Heart left ventricle (tissue), 16 donors: Measurements from ENCODE around the gene COL4A6. TPM values are rescaled to one million over a fixed set of nuclear protein-coding genes. Genes with fewer than 3 reads are reported as not detected.

ENCODE experiments used
- ATAC-seq, 4 donors: fragments of 200-7000 bp; cut with Tn5 transposase; one replicate each; pipeline ENCODE4 v1.9.1; 2020 to 2022; ENCODE audit warnings: moderate library complexity in 4 of 4, mild to moderate bottlenecking in 3 of 4, moderate number of reproducible peaks in 1 of 4
- DNase-seq, 5 donors: peaks; one replicate each; pipeline ENCODE4 v3.0.0-alpha.2; 2020
- H3K27ac ChIP-seq, 12 donors: fragments of 200-600 bp; sonication (generic) in 4 of 12; one replicate each; pipeline versions ENCODE4 v1.5.0 to v1.8.0; 2016 to 2022; ENCODE audit warnings: mild to moderate bottlenecking in 2 of 12
- H3K27me3 ChIP-seq, 9 donors: fragments of 200-600 bp; sonication (generic) in 2 of 9; one replicate each; pipeline versions ENCODE4 v1.5.1 to v1.8.0; 2016 to 2022; ENCODE audit warnings: mild to moderate bottlenecking in 3 of 9
- H3K36me3 ChIP-seq, 9 donors: fragments of 200-600 bp; sonication (generic) in 2 of 9; one replicate each; pipeline versions ENCODE4 v1.5.0 to v1.8.0; 2018 to 2022; ENCODE audit warnings: mild to moderate bottlenecking in 2 of 9
- H3K4me1 ChIP-seq, 12 donors: fragments of 200-600 bp; sonication (generic) in 4 of 12; one replicate each; pipeline versions ENCODE4 v1.5.0 to v1.8.0; 2016 to 2022; ENCODE audit warnings: mild to moderate bottlenecking in 3 of 12
- H3K4me3 ChIP-seq, 12 donors: fragments of 200-600 bp; sonication (generic) in 4 of 12; one replicate each; pipeline versions ENCODE4 v1.5.0 to v1.8.0; 2017 to 2022; ENCODE audit warnings: mild to moderate bottlenecking in 9 of 12, moderate library complexity in 4 of 12
- H3K9me3 ChIP-seq, 12 donors: fragments of 200-600 bp; sonication (generic) in 4 of 12; one replicate each; pipeline versions ENCODE4 v1.5.0 to v1.8.0; 2016 to 2022; ENCODE audit warnings: mild to moderate bottlenecking in 1 of 12
- POLR2A ChIP-seq, 2 donors: fragments of 450-650 bp; IDR thresholded peaks; one replicate each; pipeline ENCODE4 v1.6.1; 2017; ENCODE audit warnings: antibody characterized with exemption in 2 of 2, mild to moderate bottlenecking in 2 of 2, moderate library complexity in 2 of 2
- WGBS, 4 donors: extraction: QIAGEN DNeasy Blood & Tissue Kit in 2 of 4; methylation state at CpG; one replicate each; pipeline versions ENCODE4 v1.1.5 to v1.1.7; 2013 to 2018; 5-methylcytosine and 5-hydroxymethylcytosine counted together
- intact Hi-C, 10 donors: fragments of 100-400 bp; cut with DNase I; formaldehyde crosslinking; loops; one replicate each; pipeline versions ENCODE4 v1.11.1 to v1.14.2; 2022
- polyA plus RNA-seq, 2 donors: library from polyadenylated mRNA; stranded (reverse); fragments of 200-250 nt; gene quantifications; one replicate each; pipeline ENCODE4 v1.2.3, GENCODE V29; 2013
- total RNA-seq, 9 donors: library from RNA; depleted of rRNA in 2 of 9; stranded (reverse); fragments of >200 nt in 2 of 9; fragmentation: NEBNext Ultra II Directional in 3 of 9; extraction: Animal tissue kit (Norgen Biotek cat#: 25700) in 3 of 9; gene quantifications; one replicate each; pipeline versions ENCODE4 v1.1.0 to v1.2.4, GENCODE V29; 2016 to 2023
- TF ChIP-seq, protein P1 (sequence below), 12 donors: fragments of 200-600 bp; sonication (generic) in 4 of 12; IDR thresholded peaks; one replicate each; pipeline versions ENCODE4 v1.5.0 to v1.8.0; 2018 to 2022; ENCODE audit warnings: antibody characterized with exemption in 12 of 12, mild to moderate bottlenecking in 5 of 12
- donor health status: ischemic (EF 13 %, LVEDD 7.1; RV severe dilation, severe dysfunction).
- donor health status: healthy with polysubstance abuse.
- donor health status: DM: no; HTN: yes; CAD: no.
- donor health status: DM: no; HTN: no; CAD: no.
- donor health status: ischemic (EF 25% LVEDD 6.9; RV normal size, moderate dysfunction).
- donor health status: ischemic (EF 25% LVEDD 5.7; RV mildly dilated, moderate dysfunction).
- donor health status: healthy.
- donor health status: DM: yes; HTN: yes; CAD: no.
- donor health status: ischemic (EF 35%, LVEDD 5.7; RV mildly dilated, moderate dysfunction).
- donor health status: nonischemic (EF 11% LVEDD 7.7; RV severe dilation, severe dysfunction).
- donor health status: DM: yes; HTN: yes; CAD: no.
- donor health status: PGD.
- donor health status: ischemic (EF 29% LVEDD 5.4; RV normal size, mild dysfunction).
- donor health status: nonischemic (EF 23%, LVEDD 6.1; RV moderate dilation, normal function).

The COL4A6 gene
- total and polyA plus RNA-seq, 11 donors, result 2.9 to 14.0 (median 7.2) TPM

DNA sequence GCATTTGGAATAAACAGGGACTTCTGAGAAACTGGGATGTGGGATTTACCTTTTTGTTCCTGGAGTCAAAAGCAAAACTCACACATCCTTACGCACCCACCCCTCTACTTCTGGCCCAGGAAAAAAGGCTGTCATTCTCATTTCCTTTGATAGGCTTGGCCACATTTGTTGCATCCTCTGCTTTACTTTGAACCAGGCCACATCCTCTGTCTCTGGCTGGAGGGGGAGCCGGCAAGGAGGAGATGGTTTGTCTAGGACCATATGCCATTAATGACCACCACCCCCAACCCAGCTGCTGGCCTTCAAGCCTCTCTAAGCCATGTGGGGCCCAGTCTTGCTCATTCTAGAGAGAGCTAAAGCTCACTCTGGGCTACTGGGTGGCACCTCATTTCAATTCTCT, 282.1 kb downstream of the COL4A6 start:
- H3K27ac ChIP-seq, result no peak overlapping the region
- H3K27me3 ChIP-seq, result peaks cover 0 to 4% (median 0%) of the 10 kb centered on the region in 9 donors
- intact Hi-C loops, result loop anchor here in 1 of 10 donors (10.0 kb wide), 1 partner anchor 59 kb away; no protein-coding TSS in a partner anchor
- WGBS, 4 donors, result 68 to 88% (median 75%) methylated on average over 2 of the region's 2 CpGs
- TF ChIP-seq POLR2A (IDR thresholded peaks at IDR 0.05), result no peak
- TF ChIP-seq, protein P1, sequence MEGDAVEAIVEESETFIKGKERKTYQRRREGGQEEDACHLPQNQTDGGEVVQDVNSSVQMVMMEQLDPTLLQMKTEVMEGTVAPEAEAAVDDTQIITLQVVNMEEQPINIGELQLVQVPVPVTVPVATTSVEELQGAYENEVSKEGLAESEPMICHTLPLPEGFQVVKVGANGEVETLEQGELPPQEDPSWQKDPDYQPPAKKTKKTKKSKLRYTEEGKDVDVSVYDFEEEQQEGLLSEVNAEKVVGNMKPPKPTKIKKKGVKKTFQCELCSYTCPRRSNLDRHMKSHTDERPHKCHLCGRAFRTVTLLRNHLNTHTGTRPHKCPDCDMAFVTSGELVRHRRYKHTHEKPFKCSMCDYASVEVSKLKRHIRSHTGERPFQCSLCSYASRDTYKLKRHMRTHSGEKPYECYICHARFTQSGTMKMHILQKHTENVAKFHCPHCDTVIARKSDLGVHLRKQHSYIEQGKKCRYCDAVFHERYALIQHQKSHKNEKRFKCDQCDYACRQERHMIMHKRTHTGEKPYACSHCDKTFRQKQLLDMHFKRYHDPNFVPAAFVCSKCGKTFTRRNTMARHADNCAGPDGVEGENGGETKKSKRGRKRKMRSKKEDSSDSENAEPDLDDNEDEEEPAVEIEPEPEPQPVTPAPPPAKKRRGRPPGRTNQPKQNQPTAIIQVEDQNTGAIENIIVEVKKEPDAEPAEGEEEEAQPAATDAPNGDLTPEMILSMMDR (IDR thresholded peaks at IDR 0.05), result no peak
- H3K36me3 ChIP-seq, result peaks cover 0 to 42% (median 19%) of the 10 kb centered on the region in 9 donors
- no peak overlapping the region for H3K4me3 ChIP-seq
- ATAC-seq, result no peak
- no peak for DNase-seq
- H3K4me1 ChIP-seq, result no peaks in the 10 kb centered on the region
- no peaks in the 10 kb centered on the region for H3K9me3 ChIP-seq

DNA sequence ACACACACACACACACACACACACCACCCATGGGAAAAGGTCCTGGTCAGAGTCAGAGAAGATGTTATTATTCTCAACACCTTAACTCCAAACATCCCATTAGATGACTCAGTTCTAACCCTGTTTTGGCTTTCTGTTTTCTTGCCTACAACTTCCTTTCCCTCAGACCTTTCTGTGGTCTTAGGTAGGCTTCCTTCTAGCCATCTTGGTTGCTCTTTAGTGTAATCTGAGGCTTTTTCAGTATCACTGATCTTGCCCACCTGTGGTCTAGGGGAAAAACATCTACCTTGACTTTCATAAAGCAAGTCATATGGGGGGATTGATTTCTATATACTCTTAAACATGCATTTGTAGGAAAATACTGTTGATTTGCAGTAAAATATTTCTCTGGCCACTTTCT, 289.7 kb downstream of the COL4A6 start:
- H3K27ac ChIP-seq, result no peak overlapping the region
- H3K27me3 ChIP-seq, result peaks cover 0 to 5% (median 0%) of the 10 kb centered on the region in 9 donors
- peaks cover 0 to 54% (median 22%) of the 10 kb centered on the region in 9 donors for H3K36me3 ChIP-seq
- no peak overlapping the region for H3K4me3 ChIP-seq
- no peak for TF ChIP-seq POLR2A (IDR thresholded peaks at IDR 0.05)
- TF ChIP-seq, protein P1 (IDR thresholded peaks at IDR 0.05), result no peak
- intact Hi-C loops, result no loop called here
- H3K4me1 ChIP-seq, result no peaks in the 10 kb centered on the region
- H3K9me3 ChIP-seq, result no peaks in the 10 kb centered on the region
- no peak for ATAC-seq
- no peak for DNase-seq

DNA sequence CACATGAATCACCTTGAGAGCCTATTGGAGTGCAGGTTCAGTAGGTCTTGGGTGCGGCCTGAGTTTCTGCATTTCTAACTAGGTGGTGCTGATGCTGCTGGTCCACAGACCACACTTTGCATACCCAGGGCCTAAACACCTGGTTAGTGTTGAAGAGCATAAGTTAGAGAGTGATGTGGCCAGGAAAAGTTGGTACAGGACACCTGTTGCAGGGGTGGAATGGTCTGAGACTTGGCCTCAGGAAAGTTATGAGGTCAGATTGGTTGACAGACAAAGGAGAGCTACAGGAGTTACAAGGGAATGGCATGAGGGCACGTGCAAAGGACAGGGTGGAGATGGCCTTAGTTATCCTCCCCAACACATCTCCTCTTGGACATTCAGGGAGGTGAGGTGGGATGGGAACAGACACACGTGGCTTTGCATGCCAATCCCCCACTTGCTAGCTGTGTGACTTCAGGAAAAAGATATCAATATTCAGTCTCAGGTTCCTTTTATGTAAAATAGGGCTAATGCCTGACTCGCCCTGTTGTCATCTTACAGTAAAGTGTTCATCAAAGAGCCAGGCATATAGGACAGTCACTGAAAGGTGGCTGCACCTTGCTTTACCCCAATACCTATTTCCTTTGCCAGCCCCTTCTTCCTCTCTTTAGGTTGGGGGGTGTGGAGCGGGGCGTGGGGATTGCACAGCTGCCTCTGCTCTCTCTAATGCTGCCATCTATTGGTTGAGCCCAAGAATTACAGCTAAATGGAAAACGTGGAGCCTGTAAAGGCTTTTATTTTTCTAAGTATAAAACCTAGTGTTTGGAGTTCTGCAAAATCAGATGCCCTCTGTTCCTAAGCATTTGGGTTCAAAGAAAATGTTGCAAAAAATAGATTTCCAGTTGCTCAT, 299.2 kb downstream of the COL4A6 start:
- no peak overlapping the region for H3K27ac ChIP-seq
- intact Hi-C loops, result loop anchor here in 6 of 10 donors (2.0 to 10.0 kb wide), 4 partner anchors 54 to 122 kb away; no protein-coding TSS in a partner anchor
- peaks cover 0 to 59% (median 33%) of the 10 kb centered on the region in 9 donors for H3K36me3 ChIP-seq
- H3K4me3 ChIP-seq, result no peak overlapping the region
- TF ChIP-seq, protein P1 (IDR thresholded peaks at IDR 0.05), result peak; percentile 24 to 56 (median 44)
- TF ChIP-seq POLR2A (IDR thresholded peaks at IDR 0.05), result no peak
- H3K4me1 ChIP-seq, result no peaks in the 10 kb centered on the region
- no peaks in the 10 kb centered on the region for H3K27me3 ChIP-seq
- no peaks in the 10 kb centered on the region for H3K9me3 ChIP-seq
- 60 to 79% (median 70%) methylated on average over 7 of the region's 7 CpGs for WGBS, 4 donors
- peak in 2 of 4 donors; percentile 30 to 34 for ATAC-seq
- DNase-seq, result no peak

DNA sequence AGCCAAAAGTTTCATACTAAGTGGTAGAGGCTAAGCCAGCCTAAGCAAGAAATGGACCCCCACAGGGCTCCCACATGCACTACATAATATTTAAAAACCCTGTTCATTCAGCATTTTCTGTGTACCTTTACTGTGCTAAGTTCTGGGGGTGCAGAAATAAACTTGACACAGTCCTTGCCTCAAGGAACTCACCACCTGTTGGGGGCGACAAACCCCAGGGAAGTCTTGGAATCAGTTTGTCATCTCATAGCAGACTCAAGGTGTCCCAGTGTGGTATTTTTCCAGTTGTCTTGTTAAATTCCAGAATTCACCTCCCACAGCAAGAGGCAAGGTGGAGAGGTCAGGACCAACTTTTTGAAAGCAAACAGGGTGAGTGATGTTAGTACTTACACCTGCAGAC, 303.5 kb downstream of the COL4A6 start:
- intact Hi-C loops, result loop anchor here in 5 of 10 donors (5.0 to 10.0 kb wide), 4 partner anchors 42 to 117 kb away; partner anchors contain the start of genes ATG4A (in 1 of the 5) and PSMD10 (in 1 of the 5)
- H3K27me3 ChIP-seq, result peaks cover 0 to 9% (median 0%) of the 10 kb centered on the region in 9 donors
- no peak overlapping the region for H3K4me3 ChIP-seq
- H3K9me3 ChIP-seq, result no peaks in the 10 kb centered on the region
- peaks cover 0 to 44% (median 20%) of the 10 kb centered on the region in 9 donors for H3K36me3 ChIP-seq
- no peak for TF ChIP-seq POLR2A (IDR thresholded peaks at IDR 0.05)
- TF ChIP-seq, protein P1 (IDR thresholded peaks at IDR 0.05), result no peak
- WGBS, 4 donors, result 45 to 93% (median 75%) methylated on average over 1 of the region's 1 CpG
- peaks cover 0 to 4% (median 0%) of the 10 kb centered on the region in 12 donors for H3K4me1 ChIP-seq
- no peak overlapping the region for H3K27ac ChIP-seq
- ATAC-seq (no peak), DNase-seq (no peak)
